PC-9 (cell line): ENCODE measurements around the gene PRELID1. TPM values are rescaled to one million over a fixed set of nuclear protein-coding genes. Genes with fewer than 3 reads are reported as not detected.

Experiments used
- BruUV-seq: library from RNA; stranded (reverse); fragments of 400-500 nt; replicated peaks from 2 replicates; lab custom pipeline; 2021; lab: Mats Ljungman, UMichigan
- CTCF ChIA-PET: fragments of 300-600 bp; sonication (Branson Sonifier 250); formaldehyde crosslinking; loops from one replicate; lab custom pipeline; 2022; ENCODE audit warnings: antibody characterized with exemption; lab: Charles Lee
- POLR2A ChIA-PET: fragments of 300-600 bp; sonication (Branson Sonifier 250); formaldehyde crosslinking; loops from one replicate; lab custom pipeline; 2022; ENCODE audit warnings: antibody characterized with exemption; ENCODE audit not compliant: unreplicated experiment; lab: Charles Lee
- DNase-seq, 2 experiments: peaks; one replicate each; pipeline versions ENCODE4 v3.0.0 to v3.0.0-alpha.2; 2015 to 2022; ENCODE audit warnings: mixed read lengths in 1 of 2
- H2AFZ ChIP-seq: fragments of 200-600 bp; sonication (generic); 2 replicates; pipeline ENCODE4 v1.8.1; 2017; ENCODE audit warnings: antibody characterized with exemption
- H3F3A ChIP-seq: fragments of 200-600 bp; sonication (generic); 2 replicates; pipeline ENCODE4 v1.8.1; 2017; ENCODE audit warnings: antibody characterized with exemption, mild to moderate bottlenecking, low read depth; ENCODE audit not compliant: insufficient read depth
- H3K27ac ChIP-seq: fragments of 200-600 bp; sonication (generic); 2 replicates; pipeline ENCODE4 v1.6.1; 2016; ENCODE audit warnings: mixed run types
- H3K27me3 ChIP-seq: fragments of 200-600 bp; sonication (generic); 2 replicates; pipeline ENCODE4 v1.6.1; 2016; ENCODE audit warnings: low read depth, mixed run types; ENCODE audit not compliant: insufficient read depth
- H3K36me3 ChIP-seq: fragments of 200-600 bp; sonication (generic); 2 replicates; pipeline ENCODE4 v1.6.1; 2016; ENCODE audit warnings: low read depth, mixed run types
- H3K4me1 ChIP-seq: fragments of 200-600 bp; sonication (generic); replicated peaks from 2 replicates; pipeline ENCODE4 v1.6.1; 2016; ENCODE audit warnings: mixed run types; ENCODE audit not compliant: insufficient read depth
- H3K4me2 ChIP-seq: fragments of 200-600 bp; sonication (generic); 2 replicates; pipeline ENCODE4 v1.6.1; 2017; ENCODE audit warnings: mixed run types
- H3K4me3 ChIP-seq: fragments of 200-600 bp; sonication (generic); 2 replicates; pipeline ENCODE4 v1.6.1; 2016; ENCODE audit warnings: mixed run types
- H3K79me2 ChIP-seq: fragments of 200-600 bp; sonication (generic); 2 replicates; pipeline ENCODE4 v1.6.1; 2017; ENCODE audit warnings: low read depth, mixed run types
- H3K9me2 ChIP-seq: fragments of 200-600 bp; sonication (generic); 2 replicates; pipeline ENCODE4 v1.8.1; 2017; ENCODE audit warnings: mild to moderate bottlenecking; ENCODE audit not compliant: insufficient read depth
- H3K9me3 ChIP-seq: fragments of 200-600 bp; sonication (generic); 2 replicates; pipeline ENCODE4 v1.8.1; 2016; ENCODE audit warnings: low read depth; ENCODE audit not compliant: insufficient read depth
- H4K20me1 ChIP-seq: fragments of 200-600 bp; sonication (generic); 2 replicates; pipeline ENCODE4 v1.8.1; 2017; ENCODE audit not compliant: insufficient read depth
- CTCF ChIP-seq: fragments of 200-600 bp; sonication (generic); conservative IDR thresholded peaks from 2 replicates; pipeline ENCODE4 v1.6.1; 2017; ENCODE audit warnings: mixed run types, antibody characterized with exemption, mild to moderate bottlenecking, moderate library complexity
- EZH2 ChIP-seq: fragments of 200-600 bp; sonication (generic); IDR thresholded peaks from 2 replicates; pipeline ENCODE4 v1.8.0; 2017; ENCODE audit warnings: antibody characterized with exemption, low read depth
- intact Hi-C: fragments of 100-400 bp; cut with micrococcal nuclease; formaldehyde crosslinking; loops from one replicate; pipeline ENCODE4 v1.10.0; 2022; ENCODE audit not compliant: unreplicated experiment
- total RNA-seq: library from RNA; stranded (reverse); gene quantifications from 2 replicates; pipeline ENCODE4 v1.2.3, GENCODE V29; 2021

Gene PRELID1
- total RNA-seq, 1 experiment from 2014 or later = 189 TPM

GRCh38 chr5:177295924-177296323 lies 7.7 kb upstream of the PRELID1 start:
- no peak overlapping the region for H2AFZ ChIP-seq
- TF ChIP-seq CTCF (no peak), EZH2 (no peak)
- H3K4me2 ChIP-seq = no peak overlapping the region
- intact Hi-C loops = no loop called here
- DNase-seq = no peak
- peaks cover 10% of the 10 kb centered on the region for H3K4me1 ChIP-seq
- no TSS peak for BruUV-seq
- CTCF ChIA-PET = no interaction called here
- peaks cover 10% of the 10 kb centered on the region; the same call in 1 of the 2 replicates for H3F3A ChIP-seq
- no peaks in the 10 kb centered on the region for H3K27me3 ChIP-seq
- H3K9me2 ChIP-seq = no peaks in the 10 kb centered on the region
- H3K79me2 ChIP-seq = no peaks in the 10 kb centered on the region
- H3K4me3 ChIP-seq = no peak overlapping the region
- H4K20me1 ChIP-seq = peaks cover 14% of the 10 kb centered on the region
- peaks cover 18% of the 10 kb centered on the region for H3K36me3 ChIP-seq
- POLR2A ChIA-PET = interaction anchor here (0.6 kb wide), 1 partner anchor 69 kb away, joined by 5 read pairs; no protein-coding TSS in a partner anchor
- no peaks in the 10 kb centered on the region for H3K9me3 ChIP-seq
- no peak overlapping the region for H3K27ac ChIP-seq

GRCh38 chr5:177296581-177296980 lies 7.0 kb upstream of the PRELID1 start:
- peaks cover 13% of the 10 kb centered on the region for H3K36me3 ChIP-seq
- no peaks in the 10 kb centered on the region for H3K9me3 ChIP-seq
- ChIA-PET CTCF (no interaction called here), POLR2A (interaction anchor here (0.6 kb wide), 1 partner anchor 70 kb away, joined by 5 read pairs; no protein-coding TSS in a partner anchor)
- intact Hi-C loops = no loop called here
- H2AFZ ChIP-seq = no peak overlapping the region
- no peaks in the 10 kb centered on the region for H3K9me2 ChIP-seq
- H3K27me3 ChIP-seq = no peaks in the 10 kb centered on the region
- no peak overlapping the region for H3K4me2 ChIP-seq
- no peak overlapping the region for H3K27ac ChIP-seq
- no peaks in the 10 kb centered on the region for H3K79me2 ChIP-seq
- peaks cover 16% of the 10 kb centered on the region; the same call in 1 of the 2 replicates for H3F3A ChIP-seq
- TF ChIP-seq EZH2 = no peak
- H3K4me1 ChIP-seq = peaks cover 16% of the 10 kb centered on the region
- BruUV-seq = no TSS peak
- no peak for DNase-seq
- H3K4me3 ChIP-seq = no peak overlapping the region
- peaks cover 20% of the 10 kb centered on the region for H4K20me1 ChIP-seq

GRCh38 chr5:177297922-177298321 lies 5.7 kb upstream of the PRELID1 start:
- no peak overlapping the region for H3K27ac ChIP-seq
- H3K79me2 ChIP-seq = no peaks in the 10 kb centered on the region; the same call in 1 of the 2 replicates
- no peak overlapping the region for H2AFZ ChIP-seq
- ChIA-PET CTCF (no interaction called here), POLR2A (no interaction called here)
- H3K36me3 ChIP-seq = peaks cover 9% of the 10 kb centered on the region
- H3K4me3 ChIP-seq = no peak overlapping the region
- no TSS peak for BruUV-seq
- intact Hi-C loops = no loop called here
- TF ChIP-seq EZH2 = no peak
- TF ChIP-seq CTCF = no peak
- H3F3A ChIP-seq = peaks cover 26% of the 10 kb centered on the region
- peaks cover 30% of the 10 kb centered on the region for H3K4me1 ChIP-seq
- H3K9me3 ChIP-seq = no peaks in the 10 kb centered on the region
- H3K9me2 ChIP-seq = no peaks in the 10 kb centered on the region
- no peak overlapping the region for H3K4me2 ChIP-seq
- peaks cover 23% of the 10 kb centered on the region for H4K20me1 ChIP-seq
- DNase-seq = no peak
- H3K27me3 ChIP-seq = no peaks in the 10 kb centered on the region
